Panc1 (cell line): ENCODE results near the gene MGAT1. TPM values are rescaled to one million over a fixed set of nuclear protein-coding genes. Genes with fewer than 3 reads are reported as not detected.

Experiments used
- ATAC-seq: fragments of 200-7000 bp; cut with Tn5 transposase; 2 replicates; pipeline ENCODE4 v1.9.1; 2020; ENCODE audit warnings: mild to moderate bottlenecking, moderate library complexity
- BruUV-seq: library from RNA; stranded (reverse); fragments of 400-500 nt; replicated peaks from 2 replicates; lab custom pipeline; 2021; lab: Mats Ljungman, UMichigan
- CTCF ChIA-PET: fragments of 300-600 bp; sonication (Branson Sonifier 250); formaldehyde crosslinking; loops from one replicate; lab custom pipeline; 2022; ENCODE audit warnings: antibody characterized with exemption; lab: Charles Lee
- POLR2A ChIA-PET: fragments of 300-600 bp; sonication (Branson Sonifier 250); formaldehyde crosslinking; loops from one replicate; lab custom pipeline; 2022; ENCODE audit warnings: antibody characterized with exemption; lab: Charles Lee
- DNase-seq: peaks from one replicate; pipeline ENCODE4 v3.0.0-alpha.2; 2010; ENCODE audit warnings: low read depth, low spot score
- H3K27ac ChIP-seq: 2 replicates; pipeline ENCODE4 v1.5.1; 2011; ENCODE audit warnings: mild to moderate bottlenecking, low read length, inconsistent platforms
- H3K27me3 ChIP-seq: fragments of 200-500 bp; sonication (Bioruptor generic); 2 replicates; pipeline ENCODE4 v1.6.0; 2014; ENCODE audit warnings: low read length, inconsistent platforms; ENCODE audit not compliant: control insufficient read depth, insufficient read depth
- H3K36me3 ChIP-seq: fragments of 200-500 bp; sonication (Bioruptor generic); 2 replicates; pipeline ENCODE4 v1.5.1; 2014; ENCODE audit warnings: inconsistent platforms, mild to moderate bottlenecking, low read length, moderate library complexity; ENCODE audit not compliant: control insufficient read depth, insufficient read depth
- H3K4me1 ChIP-seq: 2 replicates; pipeline ENCODE4 v1.5.1; 2011; ENCODE audit warnings: inconsistent platforms, mild to moderate bottlenecking, low read length, moderate library complexity; ENCODE audit not compliant: control insufficient read depth, insufficient read depth
- H3K4me3 ChIP-seq, 2 experiments: 2 replicates each; pipeline ENCODE4 v1.5.1; 2011 to 2012; ENCODE audit warnings: low read depth in 2 of 2, low read length in 2 of 2, mild to moderate bottlenecking in 2 of 2, inconsistent platforms in 1 of 2, moderate library complexity in 1 of 2
- H3K9me3 ChIP-seq: fragments of 200-500 bp; sonication (Bioruptor generic); 2 replicates; pipeline ENCODE4 v1.5.1; 2014; ENCODE audit warnings: low read depth, mild to moderate bottlenecking, inconsistent platforms, low read length, moderate library complexity; ENCODE audit not compliant: control insufficient read depth, insufficient read depth
- CTCF ChIP-seq: fragments of 450-650 bp; IDR thresholded peaks from 2 replicates; pipeline ENCODE4 v1.5.1; 2017; ENCODE audit warnings: mild to moderate bottlenecking
- POLR2AphosphoS5 ChIP-seq: IDR thresholded peaks from 2 replicates; pipeline ENCODE4 v1.6.1; 2012; ENCODE audit warnings: mild to moderate bottlenecking, low read depth, low read length, moderate library complexity
- REST ChIP-seq, 2 experiments: IDR thresholded peaks; 2 replicates each; pipeline ENCODE4 v1.6.1; 2011 to 2012; ENCODE audit warnings: low read depth in 2 of 2, control low read depth in 1 of 2, low read length in 1 of 2, mild to moderate bottlenecking in 1 of 2, moderate library complexity in 1 of 2; ENCODE audit not compliant: insufficient read depth in 1 of 2
- SIN3A ChIP-seq: IDR thresholded peaks from 2 replicates; pipeline ENCODE4 v1.6.1; 2012; ENCODE audit warnings: low read depth, mild to moderate bottlenecking, low read length, moderate library complexity, borderline replicate concordance; ENCODE audit not compliant: insufficient read depth
- TCF7L2 ChIP-seq: IDR thresholded peaks from 2 replicates; pipeline ENCODE4 v1.6.1; 2011; ENCODE audit warnings: mild to moderate bottlenecking, low read depth, low read length, inconsistent platforms
- in situ Hi-C: cut with HindIII; loops from 2 replicates; pipeline ENCODE4 v1.10.0; 2016; ENCODE audit warnings: low sequenced_read_pairs, low pct_unique_long_range_greater_than_20kb
- intact Hi-C: fragments of 100-400 bp; cut with micrococcal nuclease; formaldehyde crosslinking; loops from one replicate; pipeline ENCODE4 v1.10.0; 2022; ENCODE audit not compliant: unreplicated experiment
- total RNA-seq: library from RNA; stranded (reverse); gene quantifications from one replicate; pipeline ENCODE4 v1.2.1, GENCODE V29; 2021; ENCODE audit not compliant: unreplicated experiment

The MGAT1 gene
- total RNA-seq, 1 experiment from 2014 or later: 113 TPM

GRCh38 chr5:180771839-180772238 lies 30.8 kb downstream of the MGAT1 start:
- Histone ChIP-seq H3K27me3 (no peaks in the 10 kb centered on the region), H3K27ac (no peak overlapping the region), H3K4me1 (no peaks in the 10 kb centered on the region), H3K9me3 (peaks cover 3% of the 10 kb centered on the region; the same call in 1 of the 2 replicates), H3K36me3 (no peaks in the 10 kb centered on the region), H3K4me3 (no peak overlapping the region)
- DNase-seq: no peak
- POLR2A ChIA-PET: no interaction called here
- TF ChIP-seq POLR2AphosphoS5 (no peak), SIN3A (no peak), CTCF (no peak), TCF7L2 (no peak), REST (IDR thresholded peaks at IDR 0.05; ENCODE audit: insufficient read depth in 1 of 2, low read depth in 2 of 2, low read length in 1 of 2) (no peak)
- BruUV-seq: no TSS peak
- in situ Hi-C loops (no loop called here), intact Hi-C loops (no loop called here)
- no peak for ATAC-seq
- CTCF ChIA-PET: no interaction called here

- Histone ChIP-seq H3K27me3 (no peaks in the 10 kb centered on the region), H3K9me3 (peaks cover 3% of the 10 kb centered on the region; the same call in 1 of the 2 replicates), H3K27ac (no peak overlapping the region), H3K4me1 (no peaks in the 10 kb centered on the region), H3K36me3 (no peaks in the 10 kb centered on the region), H3K4me3 (no peak overlapping the region)
- in situ Hi-C loops (no loop called here), intact Hi-C loops (no loop called here)
- BruUV-seq: no TSS peak
- ChIA-PET CTCF (no interaction called here), POLR2A (no interaction called here)
- DNase-seq (no peak), ATAC-seq (no peak)
- TF ChIP-seq POLR2AphosphoS5 (no peak), REST (IDR thresholded peaks at IDR 0.05; ENCODE audit: insufficient read depth in 1 of 2, low read depth in 2 of 2, low read length in 1 of 2) (no peak), CTCF (no peak), TCF7L2 (no peak), SIN3A (no peak)
Observed at GRCh38 chr5:180769821-180770220, 32.8 kb downstream of the MGAT1 start.
